HL-60 (cell line): ENCODE results near the gene CHML.

Experiments
- DNase-seq, 2 experiments: peaks; one replicate each; pipeline ENCODE4 v3.0.0-alpha.2; 2010 to 2020; ENCODE audit warnings: low read depth in 1 of 2, low spot score in 1 of 2
- H3K27ac ChIP-seq: fragments of 250-450 bp; sonication (Bioruptor Pico); replicated peaks from 2 replicates; pipeline ENCODE4 v1.5.1; 2020; ENCODE audit warnings: mild to moderate bottlenecking, moderate library complexity
- H3K27me3 ChIP-seq: fragments of 250-450 bp; sonication (Bioruptor Pico); 2 replicates; pipeline ENCODE4 v1.5.1; 2021; ENCODE audit warnings: mild to moderate bottlenecking, moderate library complexity; ENCODE audit not compliant: insufficient read depth, poor library complexity, severe bottlenecking
- H3K4me3 ChIP-seq: replicated peaks from 2 replicates; pipeline ENCODE4 v1.5.1; 2011; ENCODE audit warnings: mild to moderate bottlenecking, control low read depth, low read length; ENCODE audit not compliant: insufficient read depth
- GABPA ChIP-seq: IDR thresholded peaks from 2 replicates; pipeline ENCODE4 v1.6.1; 2012; ENCODE audit warnings: low read depth
- POLR2AphosphoS5 ChIP-seq: IDR thresholded peaks from 2 replicates; pipeline ENCODE4 v1.6.1; 2012; ENCODE audit warnings: low read depth
- SPI1 ChIP-seq: IDR thresholded peaks from 2 replicates; pipeline ENCODE4 v1.6.1; 2012; ENCODE audit warnings: low read depth, mild to moderate bottlenecking, borderline replicate concordance
- TF ChIP-seq, protein P1 (sequence below): IDR thresholded peaks from 2 replicates; pipeline ENCODE4 v1.6.1; 2012; ENCODE audit warnings: low read depth; ENCODE audit not compliant: insufficient replicate concordance
- TF ChIP-seq, protein P2 (sequence below): IDR thresholded peaks from one replicate; pipeline ENCODE4 v1.5.1; 2011; ENCODE audit warnings: low read length, control low read depth, inconsistent platforms; ENCODE audit not compliant: insufficient read depth

Gene CHML

DNA sequence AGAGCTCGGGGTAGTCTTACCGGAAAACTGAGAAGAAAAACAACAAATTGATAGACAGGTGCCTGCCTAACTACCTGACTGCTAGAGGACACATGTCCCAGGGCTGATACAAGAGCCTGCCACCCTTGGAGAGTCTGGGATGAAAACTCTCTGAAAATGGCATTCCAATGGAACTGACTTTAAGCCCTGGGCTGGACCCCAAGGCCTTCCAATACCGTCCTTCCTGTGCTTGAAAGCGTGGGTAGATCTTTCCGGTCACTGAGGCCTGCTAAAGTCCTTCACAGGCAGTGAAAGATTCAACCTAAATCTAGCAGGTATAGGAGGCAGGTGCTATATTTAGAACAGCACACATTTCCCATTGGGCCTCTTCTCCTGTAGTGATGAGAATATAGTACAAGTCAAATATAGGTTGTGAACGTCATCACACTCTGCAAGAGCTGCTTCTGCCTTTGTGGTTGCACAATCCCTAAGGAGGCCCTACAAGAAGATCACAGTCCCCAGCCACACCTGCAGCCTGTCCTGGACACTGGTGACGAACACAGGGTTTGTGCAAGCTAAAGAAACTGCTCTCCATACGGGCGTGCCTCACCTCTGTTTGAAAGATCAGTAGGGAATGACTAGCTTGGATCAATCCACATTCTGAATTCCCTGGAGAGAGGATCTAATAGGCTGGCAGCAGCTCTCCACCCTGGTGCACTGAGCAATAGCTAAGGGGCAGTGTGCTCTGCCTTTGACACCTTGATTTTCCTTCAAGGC lies 876 bp upstream of the CHML start:
- H3K27ac ChIP-seq = peak overlapping the region; percentile 47
- peak; percentile 67 to 75 for DNase-seq
- TF ChIP-seq, protein P1, sequence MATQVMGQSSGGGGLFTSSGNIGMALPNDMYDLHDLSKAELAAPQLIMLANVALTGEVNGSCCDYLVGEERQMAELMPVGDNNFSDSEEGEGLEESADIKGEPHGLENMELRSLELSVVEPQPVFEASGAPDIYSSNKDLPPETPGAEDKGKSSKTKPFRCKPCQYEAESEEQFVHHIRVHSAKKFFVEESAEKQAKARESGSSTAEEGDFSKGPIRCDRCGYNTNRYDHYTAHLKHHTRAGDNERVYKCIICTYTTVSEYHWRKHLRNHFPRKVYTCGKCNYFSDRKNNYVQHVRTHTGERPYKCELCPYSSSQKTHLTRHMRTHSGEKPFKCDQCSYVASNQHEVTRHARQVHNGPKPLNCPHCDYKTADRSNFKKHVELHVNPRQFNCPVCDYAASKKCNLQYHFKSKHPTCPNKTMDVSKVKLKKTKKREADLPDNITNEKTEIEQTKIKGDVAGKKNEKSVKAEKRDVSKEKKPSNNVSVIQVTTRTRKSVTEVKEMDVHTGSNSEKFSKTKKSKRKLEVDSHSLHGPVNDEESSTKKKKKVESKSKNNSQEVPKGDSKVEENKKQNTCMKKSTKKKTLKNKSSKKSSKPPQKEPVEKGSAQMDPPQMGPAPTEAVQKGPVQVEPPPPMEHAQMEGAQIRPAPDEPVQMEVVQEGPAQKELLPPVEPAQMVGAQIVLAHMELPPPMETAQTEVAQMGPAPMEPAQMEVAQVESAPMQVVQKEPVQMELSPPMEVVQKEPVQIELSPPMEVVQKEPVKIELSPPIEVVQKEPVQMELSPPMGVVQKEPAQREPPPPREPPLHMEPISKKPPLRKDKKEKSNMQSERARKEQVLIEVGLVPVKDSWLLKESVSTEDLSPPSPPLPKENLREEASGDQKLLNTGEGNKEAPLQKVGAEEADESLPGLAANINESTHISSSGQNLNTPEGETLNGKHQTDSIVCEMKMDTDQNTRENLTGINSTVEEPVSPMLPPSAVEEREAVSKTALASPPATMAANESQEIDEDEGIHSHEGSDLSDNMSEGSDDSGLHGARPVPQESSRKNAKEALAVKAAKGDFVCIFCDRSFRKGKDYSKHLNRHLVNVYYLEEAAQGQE = no peak
- TF ChIP-seq SPI1 = no peak
- TF ChIP-seq, protein P2, sequence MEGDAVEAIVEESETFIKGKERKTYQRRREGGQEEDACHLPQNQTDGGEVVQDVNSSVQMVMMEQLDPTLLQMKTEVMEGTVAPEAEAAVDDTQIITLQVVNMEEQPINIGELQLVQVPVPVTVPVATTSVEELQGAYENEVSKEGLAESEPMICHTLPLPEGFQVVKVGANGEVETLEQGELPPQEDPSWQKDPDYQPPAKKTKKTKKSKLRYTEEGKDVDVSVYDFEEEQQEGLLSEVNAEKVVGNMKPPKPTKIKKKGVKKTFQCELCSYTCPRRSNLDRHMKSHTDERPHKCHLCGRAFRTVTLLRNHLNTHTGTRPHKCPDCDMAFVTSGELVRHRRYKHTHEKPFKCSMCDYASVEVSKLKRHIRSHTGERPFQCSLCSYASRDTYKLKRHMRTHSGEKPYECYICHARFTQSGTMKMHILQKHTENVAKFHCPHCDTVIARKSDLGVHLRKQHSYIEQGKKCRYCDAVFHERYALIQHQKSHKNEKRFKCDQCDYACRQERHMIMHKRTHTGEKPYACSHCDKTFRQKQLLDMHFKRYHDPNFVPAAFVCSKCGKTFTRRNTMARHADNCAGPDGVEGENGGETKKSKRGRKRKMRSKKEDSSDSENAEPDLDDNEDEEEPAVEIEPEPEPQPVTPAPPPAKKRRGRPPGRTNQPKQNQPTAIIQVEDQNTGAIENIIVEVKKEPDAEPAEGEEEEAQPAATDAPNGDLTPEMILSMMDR = no peak
- no peak for TF ChIP-seq GABPA
- TF ChIP-seq POLR2AphosphoS5 = no peak
- no peaks in the 10 kb centered on the region for H3K27me3 ChIP-seq
- no peak overlapping the region for H3K4me3 ChIP-seq

DNA sequence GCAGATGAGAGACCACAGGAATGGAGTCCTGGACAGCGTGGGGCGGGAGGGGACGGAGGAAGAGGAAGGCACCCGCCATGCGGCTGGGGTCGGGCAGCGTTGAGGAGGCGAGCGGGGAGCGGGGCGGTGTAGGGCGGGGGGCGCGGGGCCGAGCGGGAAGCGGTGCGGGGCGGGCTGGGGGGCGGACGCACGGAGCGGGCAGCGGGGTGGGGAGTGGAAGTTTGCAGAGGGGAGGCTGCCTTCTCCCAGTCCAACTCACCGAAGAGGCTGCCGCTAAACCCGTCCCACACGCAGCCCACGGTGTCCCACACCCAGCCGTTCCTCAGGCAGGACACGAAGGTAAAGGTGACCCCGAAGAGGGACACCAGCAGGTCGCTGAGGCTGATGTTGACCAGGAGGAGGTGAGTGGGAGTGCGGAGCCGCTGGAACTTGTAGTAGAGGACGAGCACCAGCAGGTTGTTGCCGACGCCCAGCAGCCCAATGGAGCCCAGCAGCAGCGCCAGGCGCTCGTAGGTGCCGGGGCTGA lies 483 bp downstream of the CHML start:
- peak overlapping the region; percentile 81 for H3K4me3 ChIP-seq
- TF ChIP-seq, protein P2 = no peak
- peak; percentile 41; the same call in 1 of the 2 replicates for TF ChIP-seq POLR2AphosphoS5
- DNase-seq = peak in 1 of 2 experiments; percentile 50
- H3K27me3 ChIP-seq = no peaks in the 10 kb centered on the region
- peak overlapping the region; percentile 88 for H3K27ac ChIP-seq

DNA sequence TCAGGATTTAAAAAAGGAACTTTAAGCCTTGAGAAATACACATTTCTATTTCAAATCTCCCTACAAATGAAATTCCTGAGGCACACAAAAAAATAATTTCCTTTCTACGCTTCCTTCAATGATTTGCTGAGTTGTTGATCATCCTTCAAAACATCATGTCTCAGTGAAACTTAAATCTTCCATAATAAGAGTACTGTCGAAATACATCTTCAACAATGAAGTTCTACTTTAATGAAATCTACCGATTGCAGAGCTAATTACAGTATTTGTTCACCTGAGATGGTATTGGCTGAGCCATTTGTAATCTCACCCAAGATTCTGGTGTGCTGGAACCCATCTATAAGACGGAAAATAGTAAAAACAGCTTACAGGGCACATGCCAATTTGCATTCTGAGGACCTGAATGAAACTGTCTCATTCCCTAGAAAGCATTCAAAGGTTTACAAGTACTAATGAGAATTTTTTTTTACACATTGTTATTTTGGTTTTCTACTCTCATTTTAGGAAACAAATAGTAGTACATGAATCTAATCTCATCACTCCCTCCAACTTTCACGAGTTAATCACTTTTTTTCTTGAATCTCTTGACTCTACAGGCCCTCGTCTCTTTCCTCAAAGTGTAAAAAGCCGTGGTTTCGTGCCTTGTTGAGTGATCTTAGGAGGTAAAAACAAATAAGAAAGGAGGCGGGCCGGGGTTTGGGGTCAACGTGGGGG lies 1.1 kb downstream of the CHML start:
- TF ChIP-seq GABPA (no peak), SPI1 (no peak), POLR2AphosphoS5 (no peak)
- TF ChIP-seq, protein P2 = no peak
- TF ChIP-seq, protein P1 = no peak
- no peaks in the 10 kb centered on the region for H3K27me3 ChIP-seq
- H3K4me3 ChIP-seq = peak overlapping the region; percentile 81
- no peak for DNase-seq
- H3K27ac ChIP-seq = peak overlapping the region; percentile 88
